ENCODE data around the gene SPDYC. TPM values are rescaled to one million over a fixed set of nuclear protein-coding genes. Genes with fewer than 3 reads are reported as not detected.

The SPDYC gene
- total RNA-seq, 1 donor = not detected

GRCh38 chr11:65205602-65205967 lies 35.6 kb downstream of the SPDYC start:
- TF ChIP-seq CTCF (IDR thresholded peaks at IDR 0.05; ENCODE audit: insufficient read depth, low read length) = no peak
- DNase-seq (ENCODE audit: low read depth) = no peak
- H3K4me3 ChIP-seq (ENCODE audit: low read depth, low read length) = no peak overlapping the region

- TF ChIP-seq CTCF (IDR thresholded peaks at IDR 0.05; ENCODE audit: insufficient read depth, low read length) = no peak
- H3K4me3 ChIP-seq (ENCODE audit: low read depth, low read length) = no peak overlapping the region
- no peak for DNase-seq (ENCODE audit: low read depth)
Measured at GRCh38 chr11:65206441-65206841, 36.4 kb downstream of the SPDYC start.

- no peak overlapping the region for H3K4me3 ChIP-seq (ENCODE audit: low read depth, low read length)
- DNase-seq (ENCODE audit: low read depth) = no peak
- no peak for TF ChIP-seq CTCF (IDR thresholded peaks at IDR 0.05; ENCODE audit: insufficient read depth, low read length)
Measured at GRCh38 chr11:65206901-65207300, 36.9 kb downstream of the SPDYC start.

- no peak for TF ChIP-seq CTCF (IDR thresholded peaks at IDR 0.05; ENCODE audit: insufficient read depth, low read length)
Measured at GRCh38 chr11:65207918-65208784, 38.1 kb downstream of the SPDYC start.

GRCh38 chr11:65208785-65209710 lies 39.0 kb downstream of the SPDYC start:
- H3K4me3 ChIP-seq (ENCODE audit: low read depth, low read length) = no peak overlapping the region
- DNase-seq (ENCODE audit: low read depth) = no peak
- TF ChIP-seq CTCF (IDR thresholded peaks at IDR 0.05; ENCODE audit: insufficient read depth, low read length) = no peak

More at GRCh38 chr11:65207918-65208784, 38.1 kb downstream of the SPDYC start:
- no peak overlapping the region for H3K4me3 ChIP-seq (ENCODE audit: low read depth, low read length)
- no peak for DNase-seq (ENCODE audit: low read depth)

- no peak overlapping the region for H3K4me3 ChIP-seq (ENCODE audit: low read depth, low read length)
- DNase-seq (ENCODE audit: low read depth) = no peak
- no peak for TF ChIP-seq CTCF (IDR thresholded peaks at IDR 0.05; ENCODE audit: insufficient read depth, low read length)
Measured at GRCh38 chr11:65209711-65210360, 39.8 kb downstream of the SPDYC start.

Data from fibroblast of the aortic adventitia (primary cell).